ENCODE measurements around the gene VKORC1L1.
"Not testable (repeated sequence)": the region's sequence is repeated elsewhere in the genome, so short reads cannot be mapped to it uniquely, and the experiment has no call there.

Gene VKORC1L1

DNA sequence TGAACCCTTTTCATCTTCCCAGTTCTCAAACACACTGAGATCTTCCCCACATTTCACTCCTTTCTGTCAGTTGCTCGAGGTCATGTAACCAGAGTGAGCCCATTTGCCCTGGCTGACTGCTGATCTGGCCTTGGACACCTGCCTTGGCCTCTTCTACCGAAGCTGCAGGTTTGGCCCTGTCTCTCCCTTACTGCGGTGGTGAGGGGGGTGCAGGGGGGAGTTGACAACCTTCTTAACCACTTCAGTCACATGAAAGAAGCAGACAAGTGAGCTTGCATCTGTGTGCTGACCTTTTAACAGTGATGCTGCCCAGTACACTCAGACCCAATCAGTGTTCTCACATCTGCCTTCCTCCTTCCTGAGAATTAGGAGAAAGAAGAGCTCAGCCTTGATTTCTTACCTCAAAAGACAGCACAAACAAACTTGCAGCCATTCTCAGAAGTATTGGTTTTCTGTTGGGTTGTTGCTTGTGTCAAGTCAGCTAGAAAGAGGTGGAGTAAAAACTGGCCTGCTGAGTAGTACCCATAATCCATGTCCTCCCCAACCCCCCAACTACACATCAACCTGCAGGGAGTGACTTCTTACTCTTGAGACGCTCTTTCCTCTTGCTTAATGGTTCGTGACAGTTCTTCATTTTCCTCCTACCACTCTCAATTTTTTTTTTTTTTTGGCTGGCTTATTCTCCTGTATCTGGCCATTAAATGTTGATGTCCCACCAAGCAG, 15.7 kb downstream of the VKORC1L1 start:
- not testable (repeated sequence) for DNase-seq

DNA sequence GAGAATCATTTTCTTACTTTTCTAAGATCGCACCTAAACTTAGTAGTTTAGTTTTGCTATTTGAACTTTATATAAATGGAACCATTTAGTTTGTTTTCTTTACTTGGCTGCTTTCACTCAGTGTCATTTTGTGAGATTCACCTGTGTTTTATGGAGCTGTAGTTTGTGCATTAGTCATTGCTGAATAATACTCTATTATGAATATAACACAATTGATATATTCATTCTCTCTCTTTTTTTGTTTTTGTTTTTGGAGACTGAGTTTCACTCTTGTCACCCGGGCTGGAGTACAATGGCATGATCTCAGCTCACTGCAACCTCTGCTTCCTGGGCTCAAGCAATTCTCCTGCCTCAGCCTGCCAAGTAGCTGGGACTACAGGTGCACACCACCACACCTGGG, 16.8 kb downstream of the VKORC1L1 start:
- DNase-seq = not testable (repeated sequence)

DNA sequence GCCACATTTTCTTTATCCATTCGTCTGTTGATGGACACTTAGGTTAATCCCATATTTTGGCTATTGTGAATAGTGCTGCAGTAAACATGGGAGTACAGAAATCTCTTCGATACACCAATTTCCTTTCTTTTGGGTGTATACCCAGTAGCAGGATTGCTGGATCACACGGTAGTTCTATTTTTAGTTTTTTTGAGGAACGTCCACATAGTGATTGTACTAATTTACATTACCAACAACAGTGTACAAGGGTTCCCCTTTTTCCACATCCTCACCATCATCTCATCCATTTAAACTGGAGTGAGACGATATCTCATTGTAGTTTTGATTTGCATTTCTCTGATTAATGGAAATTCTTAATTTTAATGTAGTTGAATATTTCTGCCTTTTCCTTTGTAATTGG, 19.3 kb downstream of the VKORC1L1 start:
- no peak for DNase-seq

DNA sequence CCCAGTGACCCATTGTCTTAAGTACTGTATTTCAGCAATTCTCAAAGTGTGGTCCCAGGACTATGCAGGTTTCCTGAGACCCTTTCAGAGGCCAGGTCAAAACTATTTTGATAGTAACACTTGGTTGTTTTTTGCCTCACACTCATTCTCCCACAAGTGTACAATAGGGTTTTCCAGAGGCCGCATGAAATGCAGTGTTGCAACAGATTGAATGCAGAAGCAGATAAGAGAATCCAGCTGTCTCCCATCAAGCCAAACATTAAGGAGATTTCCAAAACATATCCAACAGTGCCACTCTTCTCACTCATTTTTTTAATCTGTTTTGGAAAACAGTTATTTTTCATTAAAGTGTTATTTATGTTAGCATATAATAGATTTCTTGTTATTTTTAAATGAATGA, 20.0 kb downstream of the VKORC1L1 start:
- no peak for DNase-seq

DNA sequence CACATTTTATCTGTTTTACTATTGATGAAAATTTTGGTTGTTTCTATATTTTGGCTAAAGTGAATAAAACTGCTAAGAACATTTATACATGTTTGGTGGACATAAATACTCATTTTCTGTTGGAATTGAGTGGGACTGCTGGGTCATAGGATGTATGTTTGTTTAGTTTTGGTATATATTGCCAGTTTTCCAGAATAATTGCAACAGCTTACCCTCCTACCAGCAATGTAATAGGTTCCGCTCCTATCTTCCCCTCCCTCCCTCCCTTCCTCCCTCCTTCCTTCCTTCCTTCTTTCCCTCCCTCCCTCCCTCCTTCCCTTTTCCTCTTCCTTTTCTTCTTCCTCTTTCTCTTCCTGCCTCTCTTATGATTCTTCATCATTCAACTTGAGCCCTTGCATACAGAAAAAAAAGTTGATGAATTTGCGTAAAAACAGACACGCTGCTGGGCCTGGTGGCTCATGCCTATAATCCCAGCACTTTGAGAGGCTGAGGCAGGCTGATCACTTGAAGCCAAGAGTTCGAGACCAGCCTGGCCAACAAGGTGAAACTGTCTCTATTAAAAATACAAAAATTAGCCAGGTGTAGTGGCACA, 23.5 kb downstream of the VKORC1L1 start:
- no peak for DNase-seq

DNA sequence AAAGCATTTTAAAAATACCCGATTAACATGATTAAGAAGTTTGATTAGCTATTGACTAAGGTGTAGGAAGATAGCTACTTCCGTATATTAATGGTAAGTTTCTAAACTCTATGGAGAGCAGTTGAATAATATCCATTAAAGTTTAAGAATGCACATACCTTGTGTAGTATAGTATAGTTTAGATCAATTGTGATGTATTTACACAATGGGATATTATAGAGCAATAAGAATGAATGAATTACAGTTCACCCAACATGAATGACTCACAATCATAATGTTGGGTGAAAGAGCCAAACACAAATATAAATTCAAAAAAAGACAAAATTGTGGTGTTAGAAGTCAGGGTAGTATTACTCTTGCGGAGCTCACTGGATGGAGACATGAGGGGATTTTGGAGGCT, 24.4 kb downstream of the VKORC1L1 start:
- not testable (repeated sequence) for DNase-seq

DNA sequence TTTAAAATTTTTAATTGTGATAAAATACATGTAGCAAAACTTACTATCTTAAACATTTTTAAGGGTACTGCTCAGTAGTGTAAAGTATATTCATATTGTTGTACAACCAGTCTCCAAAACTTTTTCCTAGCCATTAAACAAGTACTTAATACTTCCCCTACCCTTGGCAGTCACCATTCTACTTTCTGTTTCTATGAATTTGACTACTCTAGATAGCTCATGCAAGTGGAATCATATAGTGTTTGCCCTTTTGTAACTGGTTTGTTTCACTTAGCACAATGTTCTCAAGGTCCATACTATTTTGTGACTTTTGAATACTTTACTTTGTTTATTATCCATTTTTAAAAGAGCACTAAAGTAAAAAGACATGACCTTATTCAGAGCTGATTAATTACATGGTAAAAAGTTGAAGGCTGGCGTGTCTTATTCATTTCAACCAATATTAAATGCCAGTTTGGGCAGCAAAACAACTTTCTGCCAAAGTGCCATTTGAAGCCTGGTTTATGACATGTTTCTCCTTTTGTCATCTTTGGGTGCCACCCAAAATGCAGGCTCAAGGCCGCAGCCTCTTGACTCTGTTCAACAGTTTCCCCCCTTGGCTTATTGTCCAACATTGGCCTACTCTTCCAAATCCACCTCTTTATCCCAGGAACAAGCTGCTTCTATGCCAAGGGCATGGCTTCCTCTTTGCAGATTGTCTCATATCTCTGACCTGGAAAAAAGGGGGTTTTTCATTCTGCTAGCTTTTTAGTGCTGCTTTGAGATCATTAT, 26.0 kb downstream of the VKORC1L1 start:
- not testable (repeated sequence) for DNase-seq

DNA sequence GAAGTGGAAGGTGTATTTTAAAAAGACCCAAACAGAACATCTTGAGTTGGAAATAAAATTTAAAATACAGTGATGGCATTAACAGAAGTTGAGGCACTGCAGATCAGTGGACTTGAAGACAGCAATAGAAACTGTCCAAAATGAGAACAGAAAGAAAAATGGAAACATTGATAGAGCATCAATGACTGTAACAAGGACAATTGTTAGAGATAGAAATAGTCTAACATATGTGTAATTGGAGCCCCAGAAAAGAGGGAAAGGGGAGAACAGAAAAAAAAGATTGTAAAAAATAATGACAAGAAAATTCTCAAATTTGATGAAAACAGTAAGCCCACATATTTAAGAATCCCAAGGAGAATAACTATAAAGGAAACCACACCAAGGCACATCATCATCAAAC, 29.4 kb downstream of the VKORC1L1 start:
- no peak for DNase-seq

DNA sequence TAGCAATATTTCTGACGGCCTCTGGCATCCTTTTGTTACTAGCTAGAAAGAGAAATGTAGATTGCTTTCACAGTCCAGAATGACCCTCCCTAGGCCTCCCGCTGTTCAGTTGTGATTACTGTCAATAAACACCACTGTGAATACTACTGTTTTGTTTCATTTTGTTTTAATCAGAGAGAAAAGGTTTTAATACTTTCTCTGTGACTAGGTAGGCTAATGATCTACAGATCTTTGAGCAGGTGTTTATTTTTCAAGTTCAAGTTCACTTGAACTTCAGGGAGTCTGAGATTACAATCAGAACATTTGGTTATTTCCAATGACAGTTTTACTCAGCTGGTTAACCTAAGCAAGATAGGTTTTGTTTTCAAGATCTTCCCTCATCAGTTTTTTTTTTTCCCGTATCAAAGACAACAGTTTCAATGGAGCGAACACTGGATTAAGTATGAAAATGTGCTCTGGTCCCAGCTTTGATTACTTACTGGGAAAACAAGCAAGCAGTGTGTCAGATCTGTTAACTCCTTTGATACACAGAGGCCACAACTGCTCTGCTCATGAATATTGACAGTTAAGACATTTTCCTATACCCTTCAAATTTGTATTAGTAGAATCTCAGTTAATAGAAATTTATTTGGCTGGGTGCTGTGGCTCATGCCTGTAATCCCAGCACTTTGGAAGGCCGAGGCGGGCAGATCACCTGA, 34.8 kb downstream of the VKORC1L1 start:
- no peak for DNase-seq

DNA sequence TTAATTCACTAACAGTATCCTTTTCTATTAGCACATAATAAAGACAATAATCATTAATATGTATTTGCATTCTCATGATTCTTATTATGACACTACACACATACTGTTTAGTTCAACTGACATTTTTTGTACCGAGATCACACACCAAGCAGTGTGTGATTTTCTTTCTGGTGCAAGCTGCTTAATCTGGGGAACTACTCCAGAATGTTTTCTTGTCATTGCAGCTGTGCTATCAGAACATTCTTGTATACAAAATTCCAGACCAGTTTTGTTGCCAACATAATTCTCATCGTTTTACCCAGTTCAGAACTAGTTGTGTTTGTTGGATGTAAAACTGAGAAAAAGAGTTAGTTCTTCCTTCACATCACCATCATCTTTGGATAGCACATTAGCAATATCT, 37.4 kb downstream of the VKORC1L1 start:
- no peak for DNase-seq

DNA sequence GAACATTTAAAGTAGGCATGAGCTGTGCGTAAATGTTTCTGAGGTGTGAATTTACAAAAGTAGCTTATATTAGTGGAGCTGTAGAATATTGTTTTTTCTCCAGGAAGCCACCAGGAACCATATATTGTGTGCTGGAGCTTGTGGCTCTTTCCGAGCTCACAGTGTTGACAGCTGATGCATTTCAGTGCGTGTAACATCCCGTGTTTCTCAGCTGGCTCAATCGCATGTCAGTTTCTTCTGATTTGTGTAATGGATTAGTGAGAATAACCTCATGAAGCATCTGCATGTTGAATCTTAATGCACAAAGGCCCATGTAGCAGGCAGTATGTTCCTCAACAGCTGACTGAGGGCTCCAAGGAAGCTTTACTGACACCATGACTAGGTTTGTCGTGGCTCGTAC, 39.4 kb downstream of the VKORC1L1 start:
- DNase-seq = no peak

DNA sequence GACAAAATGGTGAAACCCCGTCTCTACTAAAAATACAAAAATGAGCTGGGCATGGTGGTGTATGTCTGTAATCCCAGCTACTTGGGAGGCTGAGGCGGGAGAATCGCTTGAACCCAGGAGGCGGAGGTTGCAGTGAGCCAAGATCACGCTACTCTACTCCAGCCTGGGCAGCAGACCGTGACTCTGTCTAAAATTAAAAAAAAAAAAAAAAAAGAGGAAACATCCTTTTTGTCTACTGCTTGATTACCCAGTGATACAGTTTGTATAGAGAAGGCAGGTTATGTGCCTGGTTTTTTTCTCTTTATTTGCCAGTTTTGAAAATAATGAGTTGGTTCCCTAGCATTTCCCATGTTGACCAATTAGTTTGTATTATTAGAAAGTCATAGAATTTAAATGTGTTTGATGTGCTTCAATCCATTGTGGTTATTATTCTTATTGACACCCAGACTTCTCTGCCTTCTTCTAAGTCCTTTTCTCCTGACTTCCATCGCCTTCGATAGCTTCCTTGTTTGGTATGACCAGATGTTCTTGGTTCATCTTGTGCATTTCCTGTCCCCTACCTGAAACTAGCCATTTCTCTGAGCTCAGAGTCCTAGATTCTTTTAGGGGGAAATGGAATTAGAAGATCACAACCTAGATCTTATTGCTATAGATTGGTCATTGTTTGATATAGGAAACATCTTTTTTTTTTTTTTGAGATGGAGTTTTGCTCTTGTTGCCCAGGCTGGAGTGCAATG, 43.2 kb downstream of the VKORC1L1 start:
- DNase-seq = no peak

DNA sequence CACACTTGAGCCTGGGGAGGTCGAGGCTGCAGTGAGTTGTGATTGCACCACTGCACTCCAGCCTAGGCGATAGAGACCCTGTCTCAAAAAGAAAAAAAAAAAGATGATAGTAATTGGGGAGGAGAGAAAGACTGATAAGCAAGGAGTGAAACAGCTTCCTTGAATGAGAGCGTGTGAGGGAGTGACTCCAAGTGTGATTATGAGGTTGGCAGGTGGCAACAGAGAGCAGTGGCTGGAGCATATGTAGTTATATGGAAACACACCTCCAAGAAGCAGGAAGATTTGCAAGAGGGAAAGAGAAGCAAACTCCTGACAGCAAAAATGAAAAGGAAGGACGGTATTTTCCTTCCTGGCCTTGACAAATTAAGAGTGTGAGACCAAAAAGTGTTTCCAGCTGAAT, 50.4 kb downstream of the VKORC1L1 start:
- DNase-seq = no peak

DNA sequence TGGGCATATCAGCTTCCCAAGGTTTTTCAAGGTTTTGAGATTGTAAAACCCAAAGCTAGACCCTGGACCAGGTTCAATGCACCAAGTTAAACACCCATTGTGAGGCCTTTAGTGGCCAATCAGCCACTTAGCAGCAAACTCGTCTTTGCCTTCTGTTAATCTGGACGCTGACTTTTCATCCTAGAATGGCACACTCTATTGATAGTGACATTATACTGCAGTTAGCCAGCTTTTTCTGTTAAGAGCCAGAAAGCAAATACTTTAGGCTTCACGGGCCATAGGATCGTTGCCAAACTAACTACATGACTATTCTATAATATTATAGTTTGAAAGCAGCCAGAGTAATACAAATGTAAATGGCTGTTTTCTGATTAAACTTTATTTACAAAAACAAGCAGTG, 51.3 kb downstream of the VKORC1L1 start:
- no peak for DNase-seq

DNA sequence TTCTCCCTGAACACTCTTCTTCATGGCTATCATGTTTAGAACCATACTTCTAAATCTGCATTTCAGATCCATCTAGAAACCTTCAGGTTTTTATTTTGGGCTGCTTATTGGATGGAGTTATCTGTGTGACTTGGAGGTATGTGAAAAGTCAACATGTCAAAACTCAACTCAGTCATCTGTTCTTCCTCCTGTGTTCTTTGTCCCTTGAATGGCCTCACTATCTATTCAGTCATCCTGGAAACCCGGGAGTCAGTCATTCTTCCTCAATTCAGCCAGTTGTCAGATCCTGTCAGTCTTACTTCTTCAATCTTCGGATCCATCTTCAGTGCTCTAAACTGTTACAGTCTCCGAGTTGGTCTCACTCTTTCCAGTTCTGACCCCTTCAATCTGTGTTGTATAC, 52.2 kb downstream of the VKORC1L1 start:
- DNase-seq = no peak

DNA sequence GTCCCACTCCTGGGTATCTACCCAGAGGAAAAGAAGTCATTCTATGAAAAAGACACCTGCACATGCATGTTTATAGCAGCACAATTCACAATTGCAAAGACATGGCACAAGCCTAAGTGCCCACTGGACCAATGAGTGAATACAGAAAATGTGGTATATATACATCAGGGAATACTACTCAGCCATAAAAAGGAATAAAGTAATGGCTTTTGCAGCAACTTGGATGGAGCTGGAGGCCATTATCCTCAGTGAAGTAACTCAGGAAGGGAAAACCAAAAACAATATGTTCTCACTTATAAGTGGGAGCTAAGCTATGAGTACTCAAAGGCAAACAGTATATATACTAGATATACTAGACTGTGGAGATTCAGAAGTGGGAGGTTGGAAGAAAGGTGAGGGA, 53.7 kb downstream of the VKORC1L1 start:
- DNase-seq = no peak

DNA sequence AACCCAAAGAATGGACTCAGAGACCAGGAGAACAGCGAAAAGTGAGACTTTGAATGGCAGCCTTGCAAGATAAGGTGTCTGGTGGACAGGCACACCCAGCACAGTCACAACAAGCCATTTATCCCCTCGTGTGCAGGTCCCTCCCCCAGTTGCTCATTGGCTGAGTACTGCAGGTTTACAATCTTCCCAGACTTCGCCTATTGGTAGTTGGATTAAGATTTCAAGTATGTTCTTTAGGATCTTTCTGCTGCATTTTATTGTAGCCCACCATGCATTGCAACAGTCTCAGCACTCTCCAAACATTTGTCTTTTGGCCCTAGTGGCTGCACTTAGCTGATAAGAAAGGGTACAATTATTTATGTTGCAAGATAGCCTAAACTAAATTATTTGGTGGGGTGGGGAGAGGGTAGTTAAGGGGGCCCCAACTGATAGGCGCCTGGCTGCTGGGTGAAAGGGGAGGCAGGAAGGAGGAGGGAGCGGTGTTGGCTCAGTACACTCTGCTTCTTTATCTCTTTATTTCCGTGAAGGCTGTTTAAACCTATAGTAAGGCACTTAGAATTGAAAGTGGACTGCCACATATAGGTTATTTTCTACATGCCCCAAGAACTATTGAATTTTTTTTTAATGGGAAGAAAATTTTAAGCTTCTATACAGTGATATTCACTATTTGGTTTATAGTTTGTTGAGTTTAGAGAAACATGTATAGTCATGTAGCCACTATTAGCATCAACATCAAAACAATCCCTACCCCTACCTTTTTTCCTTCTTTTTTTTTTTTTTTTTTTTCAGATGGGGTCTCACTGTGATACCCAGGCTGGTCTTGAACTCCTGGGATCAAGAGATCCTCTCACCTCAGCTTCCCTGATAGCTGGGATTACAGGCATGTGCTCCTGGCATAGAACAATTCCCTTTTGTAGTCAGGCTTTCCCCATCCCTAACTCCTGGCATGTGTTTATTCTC, 54.9 kb downstream of the VKORC1L1 start:
- no peak for DNase-seq

DNA sequence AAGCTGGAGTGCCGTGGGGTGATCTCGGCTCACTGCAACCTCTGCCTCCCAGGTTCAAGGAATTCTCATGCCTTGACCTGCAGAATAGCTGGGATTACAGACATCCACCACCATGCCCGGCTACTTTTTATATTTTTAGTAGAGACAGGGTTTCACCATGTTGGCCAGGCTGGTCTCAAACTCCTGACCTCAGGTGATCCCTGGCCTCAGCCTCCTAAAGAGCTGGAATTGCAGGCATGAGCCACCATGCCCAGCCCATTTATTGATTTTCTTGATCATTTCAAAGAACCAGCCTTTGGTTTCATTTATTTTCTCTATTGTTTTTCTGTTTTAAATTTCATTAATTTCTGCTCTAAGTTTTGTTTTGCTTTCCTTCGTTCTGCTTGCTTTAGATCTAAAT, 58.8 kb downstream of the VKORC1L1 start:
- DNase-seq = no peak

DNA sequence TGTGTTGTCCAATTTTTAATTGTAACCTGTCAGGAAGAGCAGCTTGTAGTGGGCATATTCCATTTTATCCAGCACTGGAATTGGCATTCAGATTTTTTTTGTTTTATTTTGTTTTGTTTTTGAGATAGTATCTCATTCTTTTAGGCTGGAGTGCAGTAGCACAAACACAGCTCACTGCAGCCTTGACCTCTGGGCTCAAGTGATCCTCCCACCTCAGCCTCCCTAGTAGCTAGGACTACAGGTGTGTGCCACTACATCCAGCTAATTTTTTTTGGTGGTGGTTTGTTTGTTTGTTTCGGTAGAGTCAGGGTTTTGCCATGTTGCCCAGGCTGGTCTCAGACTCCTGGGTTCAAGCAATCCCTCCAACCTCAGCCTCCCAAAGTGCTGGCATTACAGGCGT, 64.4 kb downstream of the VKORC1L1 start:
- DNase-seq = no peak

DNA sequence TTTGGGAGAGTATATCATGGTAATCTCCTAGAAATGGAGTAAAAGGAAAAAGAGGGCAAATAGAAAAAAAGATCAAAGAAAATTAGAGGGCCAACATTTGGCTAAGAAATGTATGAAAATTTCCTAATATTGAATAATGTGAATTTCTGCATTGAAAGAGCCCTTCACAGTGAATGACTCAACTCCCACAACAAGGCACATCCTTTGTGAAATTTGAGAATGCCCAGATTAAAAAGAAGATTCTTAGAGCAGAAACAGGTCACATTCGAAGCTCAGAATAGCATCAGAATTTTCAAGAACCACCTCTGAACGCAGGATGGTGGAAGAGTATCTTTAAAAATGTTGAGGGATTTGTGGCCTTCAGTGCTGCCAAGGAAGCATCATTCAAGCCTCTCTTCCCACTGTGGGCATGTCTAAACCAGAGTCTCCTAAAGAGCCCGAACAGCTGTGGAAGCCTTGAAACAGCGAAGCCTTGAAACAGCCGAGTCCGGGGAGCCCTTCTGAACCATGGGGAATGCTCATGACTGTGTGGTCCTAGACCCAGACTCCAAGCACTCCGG, 65.5 kb downstream of the VKORC1L1 start:
- no peak for DNase-seq

DNA sequence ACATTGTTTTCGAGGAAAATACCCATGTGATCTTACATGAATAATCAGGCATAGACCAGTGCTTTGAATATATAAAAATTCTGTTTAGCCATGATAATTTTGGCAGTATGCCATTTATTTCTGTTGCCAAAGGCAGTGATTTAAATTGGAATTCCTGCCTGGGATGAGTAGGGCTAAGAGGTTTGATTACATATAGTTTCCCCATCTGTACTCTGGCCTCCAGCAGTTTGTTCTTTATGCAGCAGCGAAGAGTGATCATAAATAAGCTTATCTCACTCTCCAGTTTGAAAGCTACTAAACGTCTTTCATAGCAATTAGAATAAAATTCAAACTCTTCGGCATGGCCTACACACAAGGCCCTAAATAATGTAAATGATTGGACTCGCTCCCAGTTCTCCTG, 72.9 kb downstream of the VKORC1L1 start:
- DNase-seq = not testable (repeated sequence)

All from KG1 (cell line).